ENCODE measurements around the gene SETDB1. TPM values are rescaled to one million over a fixed set of nuclear protein-coding genes. Genes with fewer than 3 reads are reported as not detected.

Gene SETDB1
- polyA plus RNA-seq, 1 of the 3 experiments (the other 2 are of a cell fraction): 29.9 TPM

DNA sequence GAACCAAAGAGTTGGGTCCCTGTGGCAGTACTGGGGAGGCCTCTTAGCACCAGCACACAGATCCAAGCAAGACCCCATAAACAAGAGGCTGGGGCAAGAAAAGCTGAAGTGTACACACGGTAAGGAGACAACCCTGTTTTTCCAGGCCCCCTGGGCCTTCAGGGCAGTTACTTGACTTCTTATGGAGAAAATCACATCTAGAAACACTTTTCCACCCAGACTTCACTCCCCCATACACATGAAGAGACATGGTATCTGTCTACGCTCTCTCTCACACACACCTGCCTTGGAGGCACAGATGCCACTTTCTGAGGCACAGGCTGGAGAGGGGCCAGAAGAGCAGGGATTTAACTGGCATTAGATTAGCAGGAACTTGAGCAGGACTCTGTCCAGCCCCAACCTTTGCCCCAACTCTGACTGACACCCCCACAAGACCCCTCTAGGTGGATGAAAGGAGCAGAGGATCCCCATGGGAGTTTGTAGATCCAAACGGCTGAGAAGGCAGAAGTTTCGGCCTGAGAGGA lies 46.3 kb downstream of the SETDB1 start:
- no peaks in the 10 kb centered on the region for H3K9me3 ChIP-seq
- H3K4me1 ChIP-seq (ENCODE audit: control insufficient read depth in 1 of 2, insufficient read depth in 2 of 2, low read depth in 1 of 2, low read length in 1 of 2): peaks cover 35% of the 10 kb centered on the region in 2 experiments
- peak overlapping the region in 1 of 2 experiments; percentile 85; a peak in 2 of 4 replicates for H3K27ac ChIP-seq (ENCODE audit: low read depth in 2 of 2, low read length in 1 of 2)
- peaks cover 12 to 15% of the 10 kb centered on the region in 2 experiments for H3K36me3 ChIP-seq (replicated peaks in 1 of 2; ENCODE audit: control insufficient read depth in 1 of 2, insufficient read depth in 2 of 2, low read length in 1 of 2)
- H3K9ac ChIP-seq: peak overlapping the region; percentile 92
- POLR2A ChIA-PET: interaction anchor here (0.5 to 2.5 kb wide), 2 partner anchors 34 to 344 kb away, joined by 3 to 10 read pairs; partner anchors contain the start of gene MINDY1
- peaks cover 75% of the 10 kb centered on the region for H3K79me2 ChIP-seq (ENCODE audit: insufficient read depth)
- no peaks in the 10 kb centered on the region for H3K27me3 ChIP-seq (ENCODE audit: insufficient read depth)
- no peak for DNase-seq
- H2AFZ ChIP-seq (ENCODE audit: low read depth): no peak overlapping the region
- WGBS (ENCODE audit: low lambda C conversion rate): 85% methylated on average over 4 of the region's 4 CpGs
- H3F3A ChIP-seq (replicated peaks; ENCODE audit: insufficient read depth): peaks cover 13% of the 10 kb centered on the region
- peak overlapping the region; percentile 72 to 79; a peak in 3 of 4 replicates for H3K4me3 ChIP-seq (ENCODE audit: low read depth in 2 of 2, low read length in 1 of 2)
- H3K9me2 ChIP-seq: no peaks in the 10 kb centered on the region
- H3K4me2 ChIP-seq: peak overlapping the region; percentile 89
- H4K20me1 ChIP-seq (ENCODE audit: insufficient read depth): peaks cover 53% of the 10 kb centered on the region
- CTCF ChIA-PET: interaction anchor here (17.0 kb wide), 1 partner anchor 27 kb away, joined by 371 read pairs; the partner anchor contains the start of gene MINDY1
- TF ChIP-seq TCF12 (IDR thresholded peaks at IDR 0.05) (no peak), RAD21 (IDR thresholded peaks at IDR 0.05; ENCODE audit: low read length) (no peak), MXI1 (IDR thresholded peaks at IDR 0.05; ENCODE audit: low read depth, low read length) (0 out of 2 replicates have a peak, but pooled peaks have one; percentile 14), NRF1 (IDR thresholded peaks at IDR 0.05; ENCODE audit: low read depth, low read length) (no peak), ELF1 (IDR thresholded peaks at IDR 0.05) (no peak), CHD2 (IDR thresholded peaks at IDR 0.05; ENCODE audit: low read length, partially characterized antibody) (no peak)

- POLR2A ChIA-PET: interaction anchor here (0.5 to 2.5 kb wide), 4 partner anchors 16 to 394 kb away, joined by 3 to 10 read pairs (median 4); partner anchors contain the start of genes MCL1 and MINDY1
- peak overlapping the region; percentile 89 for H3K4me2 ChIP-seq
- no peak overlapping the region for H2AFZ ChIP-seq (ENCODE audit: low read depth)
- 20% methylated on average over 10 of the region's 15 CpGs for WGBS (ENCODE audit: low lambda C conversion rate)
- H3K79me2 ChIP-seq (ENCODE audit: insufficient read depth): peaks cover 67% of the 10 kb centered on the region
- H3K9me3 ChIP-seq: no peaks in the 10 kb centered on the region
- H3K9me2 ChIP-seq: no peaks in the 10 kb centered on the region
- H4K20me1 ChIP-seq (ENCODE audit: insufficient read depth): peaks cover 51% of the 10 kb centered on the region
- TF ChIP-seq SMC3 (IDR thresholded peaks at IDR 0.05; ENCODE audit: low read depth, low read length) (no peak), TCF12 (IDR thresholded peaks at IDR 0.05) (no peak), RCOR1 (IDR thresholded peaks at IDR 0.05; ENCODE audit: low read length) (no peak)
- H3K27me3 ChIP-seq (ENCODE audit: insufficient read depth): no peaks in the 10 kb centered on the region
- peaks cover 13% of the 10 kb centered on the region for H3F3A ChIP-seq (replicated peaks; ENCODE audit: insufficient read depth)
- CTCF ChIA-PET: interaction anchor here (0.7 to 17.0 kb wide), 5 partner anchors 9 to 75 kb away, joined by 3 to 371 read pairs (median 4); partner anchors contain the start of genes ANXA9, C1orf56 and MINDY1
- H3K27ac ChIP-seq (ENCODE audit: low read depth in 2 of 2, low read length in 1 of 2): peak overlapping the region; percentile 62 to 85; a peak in 3 of 4 replicates
- peak overlapping the region; percentile 72 to 79 for H3K4me3 ChIP-seq (ENCODE audit: low read depth in 2 of 2, low read length in 1 of 2)
- H3K4me1 ChIP-seq (ENCODE audit: control insufficient read depth in 1 of 2, insufficient read depth in 2 of 2, low read depth in 1 of 2, low read length in 1 of 2): peaks cover 36 to 43% of the 10 kb centered on the region in 2 experiments
- peak; percentile 58 for DNase-seq
- peak overlapping the region; percentile 92 for H3K9ac ChIP-seq
- peaks cover 3 to 6% of the 10 kb centered on the region in 2 experiments for H3K36me3 ChIP-seq (replicated peaks in 1 of 2; ENCODE audit: control insufficient read depth in 1 of 2, insufficient read depth in 2 of 2, low read length in 1 of 2)
Measured at GRCh38 chr1:150973258-150973835, 47.2 kb downstream of the SETDB1 start.

GRCh38 chr1:150973836-150974579 lies 47.8 kb downstream of the SETDB1 start:
- Histone ChIP-seq H3K36me3 (replicated peaks in 1 of 2; ENCODE audit: control insufficient read depth in 1 of 2, insufficient read depth in 2 of 2, low read length in 1 of 2) (no peaks in the 10 kb centered on the region), H3K9ac (peak overlapping the region; percentile 92), H3K9me3 (no peaks in the 10 kb centered on the region), H3K9me2 (no peaks in the 10 kb centered on the region), H2AFZ (ENCODE audit: low read depth) (no peak overlapping the region), H3K4me3 (ENCODE audit: low read depth in 2 of 2, low read length in 1 of 2) (peak overlapping the region; percentile 72 to 79), H4K20me1 (ENCODE audit: insufficient read depth) (peaks cover 46% of the 10 kb centered on the region), H3K4me1 (ENCODE audit: control insufficient read depth in 1 of 2, insufficient read depth in 2 of 2, low read depth in 1 of 2, low read length in 1 of 2) (peaks cover 36 to 45% of the 10 kb centered on the region in 2 experiments), H3K4me2 (peak overlapping the region; percentile 89), H3K27me3 (ENCODE audit: insufficient read depth) (no peaks in the 10 kb centered on the region), H3F3A (replicated peaks; ENCODE audit: insufficient read depth) (peaks cover 14% of the 10 kb centered on the region), H3K27ac (ENCODE audit: low read depth in 2 of 2, low read length in 1 of 2) (peak overlapping the region; percentile 62 to 85), H3K79me2 (ENCODE audit: insufficient read depth) (peaks cover 60% of the 10 kb centered on the region)
- POLR2A ChIA-PET: interaction anchor here (0.8 to 2.5 kb wide), 3 partner anchors 16 to 395 kb away, joined by 3 to 10 read pairs (median 5); partner anchors contain the start of genes MCL1 and MINDY1
- TF ChIP-seq RXRA (IDR thresholded peaks at IDR 0.05; ENCODE audit: borderline replicate concordance, low read depth) (no peak), MXI1 (IDR thresholded peaks at IDR 0.05; ENCODE audit: low read depth, low read length) (peak; percentile 59; the same call in 1 of the 2 replicates)
- TF ChIP-seq, protein P1, sequence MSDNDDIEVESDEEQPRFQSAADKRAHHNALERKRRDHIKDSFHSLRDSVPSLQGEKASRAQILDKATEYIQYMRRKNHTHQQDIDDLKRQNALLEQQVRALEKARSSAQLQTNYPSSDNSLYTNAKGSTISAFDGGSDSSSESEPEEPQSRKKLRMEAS (IDR thresholded peaks at IDR 0.05; ENCODE audit: low read depth): peak; percentile 69; the same call in 1 of the 2 replicates
- WGBS (ENCODE audit: low lambda C conversion rate): 0% methylated on average over 20 of the region's 67 CpGs
- CTCF ChIA-PET: interaction anchor here (0.7 to 17.0 kb wide), 5 partner anchors 8 to 74 kb away, joined by 3 to 371 read pairs (median 4); partner anchors contain the start of genes ANXA9, C1orf56 and MINDY1
- DNase-seq: peak; percentile 83
